Sigmoid colon (tissue), 7 donors: Measurements from ENCODE around the gene CFD. TPM values are rescaled to one million over a fixed set of nuclear protein-coding genes. Genes with fewer than 3 reads are reported as not detected.

Experiments used
- DNase-seq: peaks from one replicate; pipeline ENCODE4 v3.0.0-alpha.2; 2019
- H3K27ac ChIP-seq, 4 donors: fragments of 200-600 bp; sonication (generic); one replicate each; pipeline ENCODE4 v1.5.1; 2016 to 2019; ENCODE audit warnings: mild to moderate bottlenecking in 1 of 4
- H3K27me3 ChIP-seq, 3 donors: fragments of 200-600 bp; sonication (generic); one replicate each; pipeline ENCODE4 v1.5.1; 2019; ENCODE audit warnings: mild to moderate bottlenecking in 1 of 3
- H3K36me3 ChIP-seq, 4 donors: fragments of 200-600 bp; sonication (generic); one replicate each; pipeline ENCODE4 v1.5.1; 2016 to 2019
- H3K4me1 ChIP-seq, 4 donors: fragments of 200-600 bp; sonication (generic); one replicate each; pipeline ENCODE4 v1.5.1; 2017 to 2019
- H3K4me3 ChIP-seq, 4 donors: fragments of 200-600 bp; sonication (generic); one replicate each; pipeline ENCODE4 v1.5.1; 2017 to 2019; ENCODE audit warnings: mild to moderate bottlenecking in 2 of 4, moderate library complexity in 1 of 4
- H3K9me3 ChIP-seq, 4 donors: fragments of 200-600 bp in 3 of 4; sonication (generic) in 3 of 4; one replicate each; pipeline versions ENCODE4 v1.5.1 to v1.6.1; 2013 to 2019
- CTCF ChIP-seq, 4 experiments: fragments of 450-650 bp in 3 of 4; fragments of 200-600 bp in 1 of 4; IDR thresholded peaks; one replicate each; pipeline ENCODE4 v1.5.1; 2016 to 2019; ENCODE audit warnings: antibody characterized with exemption in 4 of 4, mild to moderate bottlenecking in 3 of 4, moderate library complexity in 2 of 4
- EP300 ChIP-seq, 4 donors: sonication (generic); formaldehyde crosslinking; IDR thresholded peaks; one replicate each; pipeline ENCODE4 v1.6.1; 2017; ENCODE audit warnings: antibody characterized with exemption in 4 of 4
- POLR2A ChIP-seq, 2 donors: fragments of 450-650 bp; IDR thresholded peaks; one replicate each; pipeline ENCODE4 v1.6.1; 2016; ENCODE audit warnings: antibody characterized with exemption in 2 of 2, mild to moderate bottlenecking in 2 of 2, moderate library complexity in 2 of 2
- POLR2AphosphoS5 ChIP-seq, 4 donors: sonication (generic); formaldehyde crosslinking; IDR thresholded peaks; one replicate each; pipeline ENCODE4 v1.6.1; 2017; ENCODE audit warnings: antibody characterized with exemption in 4 of 4
- WGBS, 2 donors: extraction: QIAGEN DNeasy Blood & Tissue Kit; methylation state at CpG; one replicate each; pipeline ENCODE4 v1.1.7; 2013; 5-methylcytosine and 5-hydroxymethylcytosine counted together
- intact Hi-C: fragments of 100-400 bp; cut with DNase I; formaldehyde crosslinking; loops from one replicate; pipeline ENCODE4 v1.15.1; 2023
- polyA plus RNA-seq, 3 donors: library from polyadenylated mRNA; stranded (reverse); fragments of 200-250 nt; gene quantifications; one replicate each; pipeline ENCODE4 v1.2.3, GENCODE V29; 2013
- small RNA-seq, 3 donors: library from RNA; depleted of rRNA; stranded (forward); fragments of <200 nt; gene quantifications; one replicate each; pipeline ENCODE3, GENCODE V24; 2016
- total RNA-seq, 4 donors: library from RNA; depleted of rRNA; stranded (reverse); fragments of >200 nt; gene quantifications; one replicate each; pipeline ENCODE4 v1.1.0, GENCODE V29; 2016
- donor health status: healthy with polysubstance abuse.
- donor health status: Bipolar disorder and iron deficiency.
- donor health status: healthy.

CFD gene
- total and polyA plus RNA-seq, 7 donors: 29.1 to 830 (median 329) TPM

DNA sequence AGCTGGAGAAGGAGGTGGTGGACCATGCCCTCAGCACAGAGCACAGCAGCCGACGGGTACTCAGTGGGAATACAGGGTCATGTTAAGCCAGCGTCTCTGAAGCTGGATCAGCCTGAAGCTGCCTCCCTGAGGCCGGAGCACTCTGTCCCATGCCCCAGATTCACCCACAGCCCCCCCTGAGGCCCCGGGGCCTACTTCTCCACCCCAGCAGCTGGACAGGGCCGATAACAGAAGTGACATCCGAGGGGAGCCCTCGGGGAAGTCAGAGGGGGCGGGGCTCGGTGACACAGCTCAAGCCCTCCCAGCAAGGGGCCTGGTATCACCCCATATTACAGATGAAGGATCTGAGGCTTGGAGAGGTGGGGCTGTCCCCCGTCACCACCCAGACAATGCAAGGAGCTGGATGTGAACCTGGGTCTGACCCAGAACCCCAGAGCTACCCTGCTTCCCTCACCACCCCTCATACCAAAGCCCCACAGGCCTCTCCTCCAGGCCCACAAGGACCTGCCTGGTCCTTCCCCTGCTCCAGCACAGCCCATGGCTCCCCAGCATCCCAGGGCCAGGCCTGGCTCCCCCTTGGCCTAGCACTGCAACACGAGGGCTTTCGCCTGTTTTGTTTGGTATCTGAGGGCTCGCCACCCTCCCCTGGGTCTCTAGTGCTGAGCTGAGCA, 47.9 kb downstream of the CFD start:
- Histone ChIP-seq H3K27me3 (no peaks in the 10 kb centered on the region), H3K4me3 (no peak overlapping the region), H3K27ac (no peak overlapping the region), H3K9me3 (no peaks in the 10 kb centered on the region), H3K36me3 (peaks cover 0 to 3% (median 0%) of the 10 kb centered on the region in 4 donors), H3K4me1 (peaks cover 0 to 7% (median 5%) of the 10 kb centered on the region in 4 donors)
- 65 to 82% methylated on average over 14 of the region's 14 CpGs for WGBS, 2 donors
- intact Hi-C loops: no loop called here
- no peak for DNase-seq
- no peak for TF ChIP-seq POLR2A (IDR thresholded peaks at IDR 0.05)
- no peak for TF ChIP-seq CTCF (IDR thresholded peaks at IDR 0.05)
- no peak for TF ChIP-seq POLR2AphosphoS5 (IDR thresholded peaks at IDR 0.05)
- TF ChIP-seq EP300 (IDR thresholded peaks at IDR 0.05): no peak

DNA sequence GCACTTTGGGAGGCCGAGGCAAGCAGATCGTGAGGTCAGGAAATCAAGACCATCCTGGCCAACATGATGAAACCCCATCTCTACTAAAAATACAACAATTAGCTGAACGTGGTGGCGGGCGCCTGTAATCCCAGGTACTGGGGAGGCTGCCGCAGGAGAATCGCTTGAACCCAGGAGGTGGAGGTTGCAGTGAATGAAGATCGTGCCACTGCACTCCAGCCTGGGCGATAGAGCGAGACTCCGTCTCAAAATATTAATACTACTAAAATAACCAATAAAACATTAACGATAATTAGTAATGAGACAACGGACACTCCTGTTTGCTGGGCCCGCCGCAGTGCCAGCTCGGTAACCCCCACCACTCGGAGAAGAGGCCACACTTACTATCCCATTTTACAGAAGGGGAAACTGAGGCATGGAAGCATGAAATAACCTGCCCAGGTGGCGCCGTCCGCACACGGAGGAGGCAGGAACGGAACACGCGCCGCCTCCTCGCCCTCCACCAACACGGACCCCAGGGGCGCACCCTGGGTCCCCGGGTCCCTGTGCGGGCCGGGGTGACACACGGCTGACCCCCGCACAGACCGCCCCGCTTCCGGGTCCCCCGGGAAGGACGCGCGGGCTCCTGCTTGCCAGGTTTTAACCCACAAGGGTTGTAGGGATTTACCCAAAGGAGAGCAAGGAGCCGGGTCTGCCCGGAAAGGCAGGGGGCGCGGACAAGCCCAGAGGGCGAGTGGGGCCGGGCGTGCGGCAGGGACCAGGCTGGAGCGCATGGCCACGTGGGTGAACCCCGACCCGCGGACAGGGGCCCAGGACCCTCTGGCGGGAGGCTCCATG, 52.0 kb downstream of the CFD start:
- H3K36me3 ChIP-seq: no peaks in the 10 kb centered on the region
- peak overlapping the region in 1 of 4 donors; percentile 87 for H3K4me3 ChIP-seq
- intact Hi-C loops: no loop called here
- peak overlapping the region in 2 of 4 donors; percentile 27 to 49 for H3K27ac ChIP-seq
- no peak for DNase-seq
- H3K9me3 ChIP-seq: no peaks in the 10 kb centered on the region
- H3K4me1 ChIP-seq: peaks cover 0 to 15% (median 12%) of the 10 kb centered on the region in 4 donors
- 85 to 92% methylated on average over 54 of the region's 54 CpGs for WGBS, 2 donors
- TF ChIP-seq EP300 (IDR thresholded peaks at IDR 0.05) (no peak), CTCF (IDR thresholded peaks at IDR 0.05) (no peak), POLR2A (IDR thresholded peaks at IDR 0.05) (no peak), POLR2AphosphoS5 (IDR thresholded peaks at IDR 0.05) (no peak)
- peaks cover 0 to under 1% (median 0%) of the 10 kb centered on the region in 3 donors for H3K27me3 ChIP-seq

DNA sequence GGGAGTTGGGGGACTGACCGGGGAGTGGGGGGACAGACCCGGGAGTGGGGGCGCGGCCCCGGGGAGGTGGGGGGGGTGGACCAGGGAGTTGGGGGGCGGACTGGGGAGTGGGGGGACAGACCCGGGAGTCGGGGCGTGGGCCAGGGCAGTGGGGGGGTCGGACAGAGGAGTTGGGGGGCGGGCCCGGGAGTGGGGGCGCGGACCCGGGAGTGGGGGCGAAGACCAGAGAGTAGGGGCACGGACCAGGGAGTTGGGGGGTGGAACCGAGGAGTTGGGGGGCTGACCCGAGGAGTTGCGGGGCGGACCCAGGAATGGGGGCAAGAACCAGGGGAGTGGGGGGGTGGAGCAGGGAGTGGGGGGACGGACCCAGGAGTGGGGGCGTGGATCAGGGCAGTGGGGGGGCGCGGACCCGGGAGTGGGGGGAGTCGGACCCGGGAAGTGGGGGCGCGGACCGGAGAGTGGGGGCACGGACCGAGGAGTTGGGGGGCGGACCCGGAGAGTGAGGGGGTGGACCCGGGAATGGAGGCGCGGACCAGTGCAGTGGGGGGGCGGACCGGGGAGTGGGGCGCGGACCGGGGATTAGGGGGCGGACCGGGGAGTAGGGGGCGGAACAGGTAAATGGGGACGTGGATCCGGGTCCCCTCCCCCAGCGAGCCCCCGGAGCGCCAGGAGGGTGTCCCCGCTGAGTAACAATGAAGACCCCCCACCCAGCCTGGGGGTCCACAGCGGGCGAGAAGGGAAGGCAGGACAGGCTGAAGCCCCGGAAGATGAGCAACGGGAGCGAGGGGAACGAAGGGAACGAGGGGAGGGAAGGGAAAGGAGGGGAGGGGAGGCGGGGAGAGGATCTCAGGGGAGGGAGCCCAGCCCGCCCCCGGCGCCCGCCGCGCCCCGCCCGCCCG, 53.0 kb downstream of the CFD start:
- 5 to 11% methylated on average over 69 of the region's 69 CpGs for WGBS, 2 donors
- TF ChIP-seq EP300 (IDR thresholded peaks at IDR 0.05) (no peak), POLR2AphosphoS5 (IDR thresholded peaks at IDR 0.05) (no peak), CTCF (IDR thresholded peaks at IDR 0.05) (no peak), POLR2A (IDR thresholded peaks at IDR 0.05) (no peak)
- H3K27ac ChIP-seq: peak overlapping the region; percentile 86 to 94 (median 92)
- peaks cover 7 to 11% (median 8%) of the 10 kb centered on the region in 3 donors for H3K27me3 ChIP-seq
- H3K4me1 ChIP-seq: peaks cover 0 to 23% (median 19%) of the 10 kb centered on the region in 4 donors
- no peak for DNase-seq
- no peaks in the 10 kb centered on the region for H3K36me3 ChIP-seq
- H3K4me3 ChIP-seq: peak overlapping the region; percentile 80 to 99 (median 90)
- intact Hi-C loops: no loop called here
- no peaks in the 10 kb centered on the region for H3K9me3 ChIP-seq

Small RNAs within 50 kb of the gene (small RNA-seq; reads per million reads assigned to genes)
- gene MIR3187 (0 reads per million in 3 donors), gene RNU6-9 (0 to 0.60 (median 0) reads per million in 3 donors)

Other genes starting within 250 kb of the CFD start
- gene POLRMT, start 226.1 kb upstream of the CFD start, total RNA-seq: 10 to 100 TPM; 18.2 to 26.3 (median 22.3) TPM
- 10 to 100 TPM; 16.8 to 63.0 (median 30.3) TPM for gene POLRMT, start 226.1 kb upstream of the CFD start, polyA plus RNA-seq
- 1 to 10 TPM in 1 of 4 donors, under 1 TPM in 1, not detected in 2; 0.99 to 1.7 TPM for gene FGF22, start 219.8 kb upstream of the CFD start, total RNA-seq
- gene FGF22, start 219.8 kb upstream of the CFD start, polyA plus RNA-seq: under 1 TPM in 1 of 3 donors, not detected in 2; 0.20 TPM
- gene RNF126, start 196.4 kb upstream of the CFD start, total RNA-seq: 10 to 100 TPM; 39.2 to 57.1 (median 55.5) TPM
- gene RNF126, start 196.4 kb upstream of the CFD start, polyA plus RNA-seq: 10 to 100 TPM; 33.5 to 58.8 (median 35.4) TPM
- gene FSTL3, start 183.3 kb upstream of the CFD start, total RNA-seq: 100 to 1,000 TPM in 2 of 4 donors, 10 to 100 TPM in 2; 35.7 to 118 (median 107) TPM
- gene FSTL3, start 183.3 kb upstream of the CFD start, polyA plus RNA-seq: 10 to 100 TPM in 1 of 3 donors, 1 to 10 TPM in 2; 1.6 to 17.8 (median 6.0) TPM
- gene PRSS57, start 164.2 kb upstream of the CFD start, total RNA-seq: not detected
- gene PRSS57, start 164.2 kb upstream of the CFD start, polyA plus RNA-seq: under 1 TPM in 1 of 3 donors, not detected in 2; 0.15 TPM
- gene PALM, start 150.7 kb upstream of the CFD start, total RNA-seq: 10 to 100 TPM; 30.4 to 91.4 (median 35.9) TPM
- gene PALM, start 150.7 kb upstream of the CFD start, polyA plus RNA-seq: 10 to 100 TPM in 2 of 3 donors, 1 to 10 TPM in 1; 3.0 to 21.0 (median 12.5) TPM
- gene MISP, start 108.6 kb upstream of the CFD start, total RNA-seq: under 1 TPM in 1 of 4 donors, not detected in 3; 0.36 TPM
- gene MISP, start 108.6 kb upstream of the CFD start, polyA plus RNA-seq: 100 to 1,000 TPM; 266 to 456 (median 311) TPM
- gene PTBP1, start 62.2 kb upstream of the CFD start, total RNA-seq: 10 to 100 TPM; 53.8 to 94.5 (median 71.7) TPM
- 100 to 1,000 TPM in 2 of 3 donors, 10 to 100 TPM in 1; 78.7 to 154 (median 101) TPM for gene PTBP1, start 62.2 kb upstream of the CFD start, polyA plus RNA-seq
- not detected for gene PLPPR3, start 37.7 kb upstream of the CFD start, total RNA-seq
- under 1 TPM in 1 of 3 donors, not detected in 2; 0.07 TPM for gene PLPPR3, start 37.7 kb upstream of the CFD start, polyA plus RNA-seq
- gene AZU1, start 31.8 kb upstream of the CFD start, total RNA-seq: 1 to 10 TPM in 1 of 4 donors, under 1 TPM in 1, not detected in 2; 0.36 to 1.1 TPM
- gene AZU1, start 31.8 kb upstream of the CFD start, polyA plus RNA-seq: under 1 TPM in 1 of 3 donors, not detected in 2; 0.03 TPM
- gene PRTN3, start 18.7 kb upstream of the CFD start, total RNA-seq: not detected
- not detected for gene PRTN3, start 18.7 kb upstream of the CFD start, polyA plus RNA-seq
- gene ELANE, start 7.4 kb upstream of the CFD start, total RNA-seq: 1 to 10 TPM in 3 of 4 donors, not detected in 1; 1.4 to 3.6 (median 2.3) TPM
- gene ELANE, start 7.4 kb upstream of the CFD start, polyA plus RNA-seq: under 1 TPM in 1 of 3 donors, not detected in 2; 0.64 TPM
- 10 to 100 TPM; 22.4 to 33.2 (median 25.6) TPM for gene MED16, start 33.5 kb downstream of the CFD start, total RNA-seq
- gene MED16, start 33.5 kb downstream of the CFD start, polyA plus RNA-seq: 10 to 100 TPM; 36.1 to 62.5 (median 51.7) TPM
- gene RNU6-9, start 33.8 kb downstream of the CFD start, total RNA-seq: not detected
- not detected for gene RNU6-9, start 33.8 kb downstream of the CFD start, polyA plus RNA-seq
- 10 to 100 TPM; 21.4 to 37.2 (median 27.7) TPM for gene R3HDM4, start 53.6 kb downstream of the CFD start, total RNA-seq
- gene R3HDM4, start 53.6 kb downstream of the CFD start, polyA plus RNA-seq: 10 to 100 TPM; 30.5 to 85.3 (median 33.0) TPM
- gene KISS1R, start 57.7 kb downstream of the CFD start, total RNA-seq: not detected
- under 1 TPM in 1 of 3 donors, not detected in 2; 0.13 TPM for gene KISS1R, start 57.7 kb downstream of the CFD start, polyA plus RNA-seq
- 10 to 100 TPM in 1 of 4 donors, 1 to 10 TPM in 3; 3.1 to 11.6 (median 4.3) TPM for gene ARID3A, start 66.4 kb downstream of the CFD start, total RNA-seq
- gene ARID3A, start 66.4 kb downstream of the CFD start, polyA plus RNA-seq: 1 to 10 TPM; 1.4 to 6.0 (median 1.8) TPM
- gene WDR18, start 124.7 kb downstream of the CFD start, total RNA-seq: 10 to 100 TPM; 14.3 to 33.1 (median 30.4) TPM
- 10 to 100 TPM; 22.4 to 65.8 (median 43.8) TPM for gene WDR18, start 124.7 kb downstream of the CFD start, polyA plus RNA-seq
- under 1 TPM in 1 of 4 donors, not detected in 3; 0.14 TPM for gene GRIN3B, start 140.8 kb downstream of the CFD start, total RNA-seq
- under 1 TPM in 1 of 3 donors, not detected in 2; 0.04 TPM for gene GRIN3B, start 140.8 kb downstream of the CFD start, polyA plus RNA-seq
- gene TMEM259, start 161.5 kb downstream of the CFD start, total RNA-seq: 100 to 1,000 TPM in 2 of 4 donors, 10 to 100 TPM in 2; 85.6 to 174 (median 126) TPM
- 100 to 1,000 TPM in 1 of 3 donors, 10 to 100 TPM in 2; 19.2 to 232 (median 25.9) TPM for gene TMEM259, start 161.5 kb downstream of the CFD start, polyA plus RNA-seq
- gene RNU6-2, start 161.9 kb downstream of the CFD start, total RNA-seq: not detected
- not detected for gene RNU6-2, start 161.9 kb downstream of the CFD start, polyA plus RNA-seq
- gene CNN2, start 166.9 kb downstream of the CFD start, total RNA-seq: 10 to 100 TPM; 25.5 to 59.0 (median 36.3) TPM
- 100 to 1,000 TPM in 1 of 3 donors, 10 to 100 TPM in 2; 48.0 to 115 (median 53.9) TPM for gene CNN2, start 166.9 kb downstream of the CFD start, polyA plus RNA-seq
- gene ABCA7, start 180.4 kb downstream of the CFD start, total RNA-seq: 10 to 100 TPM in 2 of 4 donors, 1 to 10 TPM in 2; 3.8 to 20.5 (median 10.9) TPM
- 10 to 100 TPM in 1 of 3 donors, 1 to 10 TPM in 2; 1.8 to 25.1 (median 9.9) TPM for gene ABCA7, start 180.4 kb downstream of the CFD start, polyA plus RNA-seq
- 10 to 100 TPM; 12.8 to 21.6 (median 18.2) TPM for gene ARHGAP45, start 207.5 kb downstream of the CFD start, total RNA-seq
- gene ARHGAP45, start 207.5 kb downstream of the CFD start, polyA plus RNA-seq: 100 to 1,000 TPM in 1 of 3 donors, 10 to 100 TPM in 2; 38.6 to 103 (median 39.0) TPM
- gene POLR2E, start 235.7 kb downstream of the CFD start, total RNA-seq: 100 to 1,000 TPM in 2 of 4 donors, 10 to 100 TPM in 2; 82.0 to 203 (median 104) TPM
- gene POLR2E, start 235.7 kb downstream of the CFD start, polyA plus RNA-seq: 100 to 1,000 TPM; 124 to 175 (median 133) TPM
- 100 to 1,000 TPM; 269 to 433 (median 371) TPM for gene GPX4, start 244.3 kb downstream of the CFD start, total RNA-seq
- 100 to 1,000 TPM; 311 to 662 (median 643) TPM for gene GPX4, start 244.3 kb downstream of the CFD start, polyA plus RNA-seq